GM19240 (cell line): ENCODE results near the gene CISD2.
"Not testable (repeated sequence)": the region's sequence is repeated elsewhere in the genome, so short reads cannot be mapped to it uniquely, and the experiment has no call there.

ENCODE experiments used
- DNase-seq: peaks from one replicate; pipeline ENCODE4 v3.0.0; 2011; ENCODE audit warnings: low spot score; ENCODE audit not compliant: insufficient read length

The CISD2 gene

DNA sequence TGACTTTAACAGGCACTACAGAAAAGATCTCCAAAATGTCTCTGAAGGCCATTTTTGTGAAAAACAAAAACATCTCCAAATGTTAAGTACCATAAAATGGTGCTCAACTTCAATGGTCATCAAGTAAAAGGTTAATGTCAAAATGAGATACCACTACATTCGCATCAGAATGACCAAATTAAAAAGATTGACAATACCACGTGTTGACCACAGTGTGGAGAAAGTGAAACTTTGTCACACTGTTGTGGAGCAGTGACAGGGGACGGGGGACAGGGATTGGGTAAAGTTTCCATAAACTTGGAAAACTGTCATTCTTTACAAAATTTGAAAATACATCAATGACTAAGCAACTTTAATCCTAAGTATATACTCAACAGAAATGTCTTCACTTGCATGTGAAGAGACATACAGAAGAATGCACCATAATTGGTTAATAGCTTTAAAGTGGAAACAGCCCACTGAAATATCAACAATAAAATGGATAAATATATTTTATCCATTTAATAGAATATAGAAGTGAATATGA, 19.1 kb upstream of the CISD2 start:
- no peak for DNase-seq

DNA sequence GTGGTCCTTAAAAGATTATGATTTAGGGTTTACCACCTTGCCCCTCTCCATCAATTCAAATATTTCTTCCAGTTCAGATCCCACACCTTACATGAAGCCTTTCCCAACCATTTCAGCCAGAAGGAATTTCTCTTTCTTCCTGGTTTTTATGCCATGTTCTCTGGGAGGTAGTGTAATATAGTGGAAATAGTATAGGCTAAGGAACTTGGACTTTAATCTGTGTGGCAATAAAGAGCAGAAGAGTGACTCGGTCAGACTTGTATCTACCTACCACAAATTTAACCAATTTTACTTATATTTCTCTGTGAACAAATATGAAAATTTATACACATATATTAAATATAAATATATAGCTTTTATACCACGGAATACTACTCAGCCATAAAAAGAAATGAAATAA, 18.4 kb upstream of the CISD2 start:
- no peak for DNase-seq

DNA sequence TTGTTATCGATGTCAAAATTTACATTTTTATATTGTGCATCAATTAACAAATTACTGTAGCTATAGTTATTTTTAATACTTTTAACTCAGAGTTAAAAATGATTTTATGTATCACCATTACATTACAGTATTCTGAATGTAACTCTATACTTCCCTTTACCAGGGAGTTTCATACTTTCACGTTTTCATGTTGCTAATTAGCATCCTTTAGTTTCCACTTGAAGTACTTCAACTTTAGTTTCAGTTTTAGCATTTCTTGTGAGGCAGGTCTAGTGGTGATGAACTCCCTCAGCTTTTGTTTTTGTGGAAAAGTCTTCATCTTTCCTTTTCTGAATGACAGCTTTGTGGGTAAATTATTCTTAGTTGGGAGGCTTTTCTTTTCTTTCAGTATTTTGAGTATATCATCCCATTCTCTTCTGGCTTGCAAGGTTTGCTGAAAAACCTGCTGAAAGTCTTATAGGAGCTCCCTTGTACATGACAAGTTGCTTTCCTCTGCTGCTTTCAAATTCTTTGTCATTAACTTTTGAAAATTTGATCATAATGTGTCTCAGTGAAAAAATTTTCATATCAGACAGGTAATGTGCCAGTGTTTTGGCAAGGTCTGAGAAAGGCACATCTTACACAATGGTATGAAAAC, 9.8 kb upstream of the CISD2 start:
- no peak for DNase-seq

DNA sequence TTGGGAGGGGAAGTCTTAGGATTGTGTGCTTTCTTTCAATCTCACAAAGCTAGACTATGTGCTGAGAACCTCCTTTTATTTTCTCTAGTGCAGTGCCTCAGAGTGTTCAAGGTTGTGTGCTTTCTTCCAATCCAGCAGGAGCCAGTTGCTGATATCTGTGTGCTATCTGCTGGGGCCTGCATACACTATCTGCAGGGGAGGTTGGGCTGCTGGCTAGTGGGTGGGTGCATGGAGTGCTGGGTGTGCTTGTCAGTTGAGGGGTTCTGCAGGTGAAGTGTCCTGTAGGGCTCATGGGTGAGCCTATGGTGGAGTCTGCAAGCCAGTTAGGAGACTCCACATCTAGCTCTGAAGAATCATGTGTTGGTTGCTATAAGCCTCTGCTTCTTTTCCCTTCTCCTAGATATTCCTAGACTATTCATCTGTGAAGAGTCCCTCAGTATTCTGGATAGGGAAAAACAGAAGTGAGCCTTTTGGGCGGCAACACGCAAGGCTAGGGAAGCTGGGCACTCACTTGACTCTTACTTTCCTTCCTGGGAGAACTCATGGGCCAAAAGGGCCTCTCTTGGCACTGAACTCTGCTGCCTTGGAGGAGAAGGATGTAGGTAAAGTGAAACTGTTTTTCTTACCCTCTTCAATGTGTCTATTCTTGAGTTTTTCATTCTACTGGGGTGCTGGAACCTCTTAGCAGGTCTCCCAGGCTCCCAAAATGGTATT, 8.0 kb upstream of the CISD2 start:
- DNase-seq: no peak

DNA sequence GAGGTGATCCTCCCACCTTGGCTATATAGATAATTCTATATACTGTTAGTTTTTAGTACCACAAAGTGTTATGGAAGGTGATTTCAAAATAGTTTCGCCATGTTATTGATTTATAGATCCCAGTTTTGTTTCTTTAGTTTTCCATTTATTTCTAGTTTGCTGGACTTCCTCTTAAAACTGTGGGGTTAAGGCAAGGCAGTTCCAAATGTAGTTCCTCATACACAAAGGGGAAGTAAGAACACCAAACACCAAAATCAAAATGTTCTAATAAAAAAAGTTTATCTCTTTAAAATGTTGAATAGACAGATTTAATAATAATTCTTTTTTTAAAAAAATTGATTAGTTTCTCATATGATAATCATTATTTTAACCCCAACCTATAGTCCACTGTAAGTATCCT, 6.8 kb upstream of the CISD2 start:
- no peak for DNase-seq

DNA sequence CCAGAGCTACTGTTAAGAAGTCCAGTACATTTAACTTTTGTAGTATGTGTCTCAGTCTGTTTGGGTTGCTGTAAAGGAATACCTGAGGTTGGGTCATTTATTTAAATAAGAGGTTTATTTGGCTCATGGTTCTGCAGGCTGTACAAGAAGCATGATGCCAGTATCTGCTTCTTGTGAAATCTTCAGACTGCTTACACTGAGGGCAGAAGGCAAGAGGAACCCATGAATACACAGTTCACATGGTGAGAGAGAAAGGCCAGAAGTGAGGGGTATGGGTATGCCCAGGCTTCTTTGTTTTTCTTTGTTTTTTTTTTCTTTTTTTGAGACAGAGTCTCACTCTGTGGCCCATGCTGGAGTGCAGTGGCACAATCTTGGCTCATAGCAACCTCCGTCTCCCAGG, 6.0 kb upstream of the CISD2 start:
- no peak for DNase-seq

DNA sequence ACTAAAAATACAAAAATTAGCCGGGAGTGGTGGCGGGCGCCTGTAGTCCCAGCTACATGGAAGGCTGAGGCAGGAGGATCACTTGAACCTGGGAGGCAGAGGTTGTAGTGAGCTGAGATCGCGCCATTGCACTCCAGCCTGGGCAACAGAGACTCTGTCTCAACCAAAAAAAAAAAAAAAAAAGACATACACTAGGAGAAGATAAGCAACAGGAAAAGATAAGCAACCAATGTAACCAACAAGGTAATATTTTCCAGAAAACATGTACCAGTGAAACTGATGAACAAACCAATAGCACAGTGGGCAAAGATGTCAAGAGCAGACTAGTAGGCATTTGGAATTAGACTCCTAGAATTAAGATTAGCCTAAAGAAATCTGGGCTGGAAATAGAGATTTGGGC, 3.5 kb upstream of the CISD2 start:
- not testable (repeated sequence) for DNase-seq

DNA sequence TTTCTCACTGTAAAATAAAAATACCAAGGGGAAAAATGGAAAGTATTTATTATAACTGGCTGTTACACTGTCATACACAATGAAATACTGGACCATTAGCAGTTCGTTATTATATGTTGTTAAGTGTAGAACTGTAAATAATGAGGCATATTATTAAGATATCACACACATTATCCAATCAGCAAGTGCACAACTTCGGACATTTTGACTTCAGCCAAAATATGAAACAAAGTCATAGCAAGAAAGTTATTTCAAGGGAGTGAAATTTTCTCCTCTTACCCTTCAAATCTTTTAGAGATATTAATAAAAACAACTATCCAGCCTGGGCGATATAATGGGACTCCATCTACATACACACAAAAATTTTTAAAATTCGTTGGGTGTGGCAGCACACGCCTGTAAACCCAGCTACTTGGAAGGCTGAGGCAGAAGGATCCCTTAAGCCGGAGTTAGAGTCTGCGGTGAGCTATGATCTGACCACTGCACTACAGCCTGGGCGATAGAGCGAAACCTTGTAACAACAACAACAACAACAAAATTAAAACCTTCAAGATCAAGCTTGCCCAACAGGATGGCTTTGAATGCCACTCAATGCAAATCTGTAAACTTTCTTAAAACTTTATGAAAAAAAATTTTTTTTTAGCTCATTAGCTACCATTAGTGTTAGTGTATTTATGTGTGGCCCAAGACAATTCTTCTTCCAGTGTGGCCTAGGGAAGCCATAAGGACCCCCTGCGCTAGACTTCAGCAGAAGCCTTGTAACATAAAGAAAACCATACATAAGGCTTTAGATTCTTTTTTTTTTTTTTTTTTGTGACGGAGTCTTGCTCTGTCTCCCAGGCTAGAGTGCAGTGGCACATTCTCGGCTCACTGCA, 1.3 kb upstream of the CISD2 start:
- no peak for DNase-seq

DNA sequence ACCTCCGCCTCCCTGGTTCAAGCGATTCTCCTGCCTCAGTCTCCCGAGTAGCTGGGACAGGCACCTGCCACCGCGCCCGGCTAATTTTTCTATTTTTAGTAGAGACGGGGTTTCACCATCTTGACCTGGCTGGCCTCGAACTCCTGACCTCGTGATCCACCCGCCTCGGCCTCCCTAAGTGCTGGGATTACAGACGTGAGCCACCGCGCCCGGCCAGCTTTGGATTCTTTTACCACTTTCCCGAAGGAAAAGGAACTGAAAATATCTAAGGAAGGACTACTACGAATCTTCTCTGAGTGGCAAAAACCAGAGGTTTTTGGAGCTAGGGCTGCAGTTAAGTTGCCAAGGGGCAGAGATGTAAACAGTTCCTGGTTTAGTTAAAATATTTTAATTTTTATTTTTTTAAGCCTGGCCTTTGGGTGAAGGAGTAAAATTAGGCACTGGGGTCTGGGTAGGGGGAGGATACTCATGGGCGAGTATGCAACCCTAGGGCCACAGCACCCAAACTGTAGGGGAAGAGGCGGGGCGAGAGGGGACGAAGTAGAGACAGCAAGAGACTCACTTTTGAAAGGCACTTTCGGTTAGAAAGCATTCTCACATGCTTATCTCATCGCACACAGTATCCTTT, 525 bp upstream of the CISD2 start:
- no peak for DNase-seq

DNA sequence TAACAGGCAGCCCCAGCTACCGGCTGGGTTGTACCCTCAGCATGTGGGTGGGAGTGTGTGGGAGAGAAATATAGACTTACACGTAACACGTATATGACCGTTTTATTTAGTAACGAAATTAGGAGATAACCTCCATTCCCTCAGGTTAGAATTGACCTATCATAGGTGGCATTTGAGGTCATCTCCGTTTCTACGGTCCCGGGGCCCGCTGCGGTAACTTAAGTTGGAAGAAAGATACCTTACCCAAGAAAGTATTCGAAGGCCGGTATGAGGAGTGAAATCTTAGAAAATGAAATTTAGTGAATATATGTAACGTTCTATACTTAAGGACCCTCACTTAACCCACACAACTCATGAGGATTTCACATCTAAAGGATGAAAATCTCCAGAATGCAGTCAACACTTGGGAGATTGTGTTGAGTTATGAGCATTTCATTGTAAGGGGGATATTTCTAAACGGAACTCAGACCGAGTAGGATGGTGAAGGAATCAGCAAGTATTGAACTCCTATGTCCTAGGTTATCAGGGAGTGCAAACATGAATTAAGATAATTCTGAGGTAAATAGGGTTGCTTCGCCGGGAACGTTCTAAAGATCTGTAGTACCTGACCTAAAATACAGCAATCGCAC, 891 bp downstream of the CISD2 start:
- no peak for DNase-seq

DNA sequence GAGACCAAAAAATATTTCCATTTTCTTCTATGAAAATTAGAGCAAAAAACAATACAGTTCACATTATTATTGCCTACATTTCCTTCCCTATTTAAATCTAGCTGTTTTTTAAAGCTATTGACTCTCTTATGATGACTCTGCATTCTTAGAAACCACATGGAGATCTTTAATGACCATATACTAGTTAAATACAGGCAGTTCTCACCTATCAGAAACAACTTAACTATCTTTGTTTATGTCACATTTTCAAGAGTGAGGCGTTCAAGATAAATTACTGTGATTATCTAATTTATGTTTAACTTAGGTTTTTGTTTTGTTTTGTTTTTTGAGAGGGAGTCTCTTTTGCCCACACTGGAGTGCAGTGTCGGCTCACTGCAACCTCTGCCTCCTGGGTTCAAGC, 3.0 kb downstream of the CISD2 start:
- no peak for DNase-seq

DNA sequence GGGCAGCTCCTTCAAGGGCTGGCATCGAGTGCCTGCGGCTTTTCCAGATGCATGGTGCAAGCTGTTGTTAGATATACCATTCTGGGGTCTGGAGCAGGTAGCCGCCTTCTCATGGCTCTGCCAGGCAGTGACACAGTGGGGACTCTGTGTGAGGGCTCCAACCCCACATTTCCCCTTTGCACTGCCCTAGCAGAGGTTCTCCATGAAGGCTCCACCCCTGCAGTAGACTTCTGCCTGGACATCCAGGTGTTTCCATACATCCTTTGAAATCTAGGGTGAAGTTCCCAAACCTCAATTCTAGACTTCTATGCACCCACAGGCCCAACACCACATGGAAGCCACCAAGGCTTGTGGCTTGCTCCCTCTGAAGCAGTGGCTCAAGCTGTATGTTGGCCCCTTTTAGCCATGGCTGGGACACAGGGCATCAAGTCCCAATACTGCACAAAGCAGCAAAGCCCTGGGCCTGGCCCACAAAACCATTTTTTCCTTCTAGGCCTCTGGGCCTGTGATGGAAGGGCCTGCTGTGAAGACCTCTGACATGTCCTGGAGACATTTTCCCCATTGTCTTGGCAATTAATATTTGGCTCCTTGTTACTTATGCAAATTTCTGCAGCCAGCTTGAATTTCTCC, 8.8 kb downstream of the CISD2 start:
- not testable (repeated sequence) for DNase-seq

DNA sequence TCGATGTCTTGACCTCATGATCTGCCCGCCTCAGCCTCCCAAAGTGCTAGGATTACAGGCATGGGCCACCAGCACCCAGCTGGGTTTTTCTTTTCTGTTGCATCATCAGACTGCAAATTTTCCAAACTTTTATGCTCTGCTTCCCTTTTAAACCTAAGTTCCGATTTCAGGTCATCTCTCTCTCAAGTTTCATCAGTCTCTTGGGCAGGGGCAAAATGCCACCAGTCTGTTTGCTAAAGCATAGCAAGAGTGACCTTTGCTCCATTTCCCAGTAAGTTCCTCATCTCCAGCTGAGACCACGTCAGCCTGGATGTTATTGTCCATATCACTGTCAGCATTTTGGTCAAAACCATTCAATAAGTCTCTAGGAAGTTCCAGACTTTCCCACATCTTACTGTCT, 9.6 kb downstream of the CISD2 start:
- DNase-seq: not testable (repeated sequence)

DNA sequence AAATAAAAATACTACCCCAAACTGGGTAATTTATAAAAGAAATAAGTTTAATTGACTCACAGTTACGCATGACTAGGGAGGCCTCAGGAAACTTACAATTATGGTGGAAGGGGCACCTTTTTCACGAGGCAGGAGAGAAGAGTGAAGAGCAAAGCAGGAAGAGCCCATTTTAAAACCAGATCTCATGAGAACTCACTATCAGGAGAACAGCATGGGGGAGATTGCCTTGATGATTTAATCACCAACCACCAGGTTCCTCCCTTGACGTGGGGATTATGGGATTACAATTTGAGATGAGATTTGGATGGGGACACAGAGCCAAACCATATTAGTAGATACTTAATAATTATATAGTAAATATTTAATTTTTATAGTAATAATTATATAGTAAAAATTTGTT, 10.1 kb downstream of the CISD2 start:
- no peak for DNase-seq

DNA sequence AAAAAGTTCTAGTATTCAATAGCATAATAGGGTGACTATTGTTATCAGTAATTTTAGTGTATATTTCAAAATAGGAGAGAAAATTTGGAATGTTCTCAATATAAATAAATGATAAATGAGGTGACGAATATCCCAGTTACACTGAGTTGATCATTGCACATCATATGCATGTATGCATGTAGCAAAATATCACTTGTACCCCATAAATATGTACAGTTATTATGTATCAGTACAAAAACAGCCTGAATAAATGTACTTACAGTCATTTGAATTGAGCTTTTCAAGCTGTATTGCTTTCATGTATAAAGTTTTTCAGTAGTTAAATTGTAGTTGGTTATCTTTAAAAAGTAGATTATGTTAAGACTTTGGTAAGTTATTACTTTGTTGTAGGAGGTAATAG, 12.6 kb downstream of the CISD2 start:
- no peak for DNase-seq

DNA sequence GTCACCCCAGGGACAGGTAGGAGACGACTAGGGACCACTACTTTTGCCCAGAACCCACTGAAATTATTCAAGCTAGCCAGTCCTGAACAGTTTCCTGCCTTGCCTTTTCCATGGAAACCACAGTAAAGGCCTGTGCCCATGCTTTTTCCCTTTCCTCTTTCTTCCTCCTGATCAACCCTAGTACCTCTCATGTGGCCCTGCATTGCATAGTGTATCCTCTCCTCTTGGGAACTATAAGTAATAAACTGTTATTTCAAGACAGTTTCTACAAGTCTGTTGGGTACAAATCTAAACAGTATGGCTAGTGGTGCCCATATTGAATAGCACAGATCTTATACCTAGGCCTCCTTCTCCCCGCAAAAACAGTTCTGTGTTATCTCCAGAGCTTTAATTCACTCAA, 14.5 kb downstream of the CISD2 start:
- no peak for DNase-seq

DNA sequence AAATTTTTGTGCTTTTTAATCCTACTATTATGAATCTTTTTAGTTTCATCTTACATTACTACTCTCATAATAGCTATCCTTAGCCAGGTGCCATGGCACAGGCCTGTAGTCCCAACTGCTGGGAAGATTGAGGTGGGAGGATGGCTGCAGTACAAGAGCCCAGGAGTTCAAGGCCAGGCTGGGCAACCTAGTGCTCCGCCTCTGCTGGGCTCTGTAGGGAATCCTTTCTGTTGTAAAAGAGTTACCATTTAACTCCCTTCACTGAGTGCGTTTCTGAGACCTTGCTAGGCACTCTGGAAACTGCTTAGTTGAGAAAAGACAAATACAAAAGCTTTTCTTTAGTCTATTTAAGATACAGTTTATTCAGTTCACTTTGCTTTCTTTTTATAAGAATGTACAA, 19.8 kb downstream of the CISD2 start:
- not testable (repeated sequence) for DNase-seq

DNA sequence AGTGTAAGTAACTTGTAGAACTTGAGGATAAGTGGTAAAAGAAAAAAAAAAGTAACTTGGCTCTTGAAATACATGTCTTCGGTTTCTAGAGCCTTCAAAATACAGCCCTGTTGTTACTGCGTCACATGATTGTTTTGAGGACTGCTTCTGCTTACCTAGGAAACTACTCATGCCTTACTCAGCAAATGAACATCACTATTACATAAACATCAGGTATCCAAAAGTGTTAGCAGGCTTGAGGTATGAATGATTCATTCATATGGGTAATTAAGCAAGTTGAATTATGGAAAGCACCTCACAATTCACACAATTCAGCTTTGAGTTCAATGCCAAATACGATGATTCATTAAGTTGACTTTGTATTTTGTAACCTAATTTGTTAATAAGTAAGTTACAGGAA, 21.1 kb downstream of the CISD2 start:
- not testable (repeated sequence) for DNase-seq

DNA sequence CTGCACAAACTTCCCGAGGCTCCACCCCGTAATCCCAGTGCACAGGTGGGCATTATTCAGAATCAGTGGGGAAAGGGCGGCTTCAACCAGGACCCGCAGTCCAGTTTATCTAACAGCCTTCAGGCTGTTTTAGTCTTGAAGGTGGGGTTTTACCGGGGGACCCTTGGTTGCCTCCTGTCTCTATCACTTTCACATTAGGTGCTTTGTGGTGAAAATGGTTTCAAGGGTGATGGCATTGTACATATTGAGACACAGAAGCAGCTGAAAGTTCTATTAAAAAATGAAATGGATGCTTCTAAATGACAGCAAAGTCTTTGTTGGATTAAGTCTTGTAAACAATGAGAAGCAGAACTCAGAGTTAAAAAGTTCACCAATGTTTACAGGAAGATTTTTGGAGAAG, 27.8 kb downstream of the CISD2 start:
- peak; percentile 8 for DNase-seq

DNA sequence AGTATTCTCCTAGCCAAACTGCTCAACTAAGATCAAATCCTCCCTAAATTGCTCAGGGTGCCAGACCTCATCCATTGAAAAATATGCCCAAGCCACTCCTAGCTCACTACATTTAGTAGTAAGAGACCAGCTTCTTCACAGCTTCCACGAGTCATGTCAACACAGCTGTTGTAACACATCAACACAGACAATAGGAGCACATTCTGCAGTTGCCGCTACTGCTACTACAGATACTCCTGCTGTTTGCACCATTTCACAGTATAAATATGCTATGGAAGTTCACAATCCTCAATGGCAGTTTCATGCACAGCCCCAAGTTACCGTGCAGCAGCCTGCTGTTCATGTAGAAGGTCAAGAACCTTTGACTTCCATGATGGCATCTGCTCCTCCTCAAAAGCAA, 28.8 kb downstream of the CISD2 start:
- not testable (repeated sequence) for DNase-seq

DNA sequence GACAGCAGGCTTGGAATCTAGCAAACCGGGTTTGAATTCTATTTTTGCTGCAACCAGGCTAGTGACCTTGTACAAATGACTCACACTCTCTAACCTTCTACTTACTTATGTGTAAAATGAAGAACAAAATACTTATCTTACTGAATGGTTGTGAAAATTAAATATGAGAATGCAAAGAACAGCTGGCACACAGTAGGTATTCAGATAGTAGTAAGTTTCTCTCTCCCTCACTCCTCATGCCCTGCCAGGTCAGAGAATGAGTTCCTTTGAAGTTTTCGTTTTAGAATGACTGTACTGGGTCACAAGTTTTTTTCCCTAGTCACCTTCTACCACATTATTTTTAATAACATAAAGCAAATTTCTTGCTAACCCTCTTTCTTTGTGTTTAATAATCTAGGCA, 33.0 kb downstream of the CISD2 start:
- no peak for DNase-seq
